Body of pancreas (tissue), 4 donors: ENCODE data around the gene POLR1G. TPM values are rescaled to one million over a fixed set of nuclear protein-coding genes. Genes with fewer than 3 reads are reported as not detected.
A peak's percentile ranks its signal among the peaks of the same experiment; 100 is the strongest.
"Not testable (repeated sequence)": the region's sequence is repeated elsewhere in the genome, so short reads cannot be mapped to it uniquely, and the experiment has no call there.

Experiments
- ATAC-seq: fragments of 150-250 bp; one replicate; pipeline ENCODE4 v1.9.1; 2016
- DNase-seq, 4 donors: peaks; one replicate each; pipeline ENCODE4 v3.0.0-alpha.2; 2019
- H3K27ac ChIP-seq, 4 donors: fragments of 200-600 bp; sonication (generic); 1 replicate in 3 of 4; 2 replicates in 1 of 4; pipeline versions ENCODE4 v1.5.1 to v1.6.1; 2016 to 2019; ENCODE audit warnings: mild to moderate bottlenecking in 1 of 4, mixed read lengths in 1 of 4, moderate library complexity in 1 of 4
- H3K27me3 ChIP-seq, 2 donors: fragments of 200-600 bp; sonication (generic); one replicate each; pipeline ENCODE4 v1.6.0; 2016; ENCODE audit warnings: mild to moderate bottlenecking in 1 of 2
- H3K36me3 ChIP-seq, 2 donors: fragments of 200-600 bp; sonication (generic); replicated peaks in 1 of 2; 2 replicates each; pipeline ENCODE4 v1.5.1; 2016; ENCODE audit warnings: low read depth in 2 of 2; ENCODE audit not compliant: insufficient read depth in 1 of 2
- H3K4me1 ChIP-seq: fragments of 200-600 bp; sonication (generic); one replicate; pipeline ENCODE4 v1.6.0; 2016
- H3K4me3 ChIP-seq, 2 donors: fragments of 200-600 bp; sonication (generic); 1 replicate in 1 of 2; 2 replicates in 1 of 2; pipeline ENCODE4 v1.5.1; 2016 to 2019
- H3K9me3 ChIP-seq, 3 donors: fragments of 200-600 bp; sonication (generic); 1 replicate in 2 of 3; 2 replicates in 1 of 3; pipeline ENCODE4 v1.5.1; 2016
- POLR2A ChIP-seq, 3 donors: fragments of 450-650 bp; IDR thresholded peaks; one replicate each; pipeline ENCODE4 v1.6.1; 2016; ENCODE audit warnings: antibody characterized with exemption in 3 of 3, mild to moderate bottlenecking in 2 of 3
- WGBS, 2 donors: methylation state at CpG; one replicate each; pipeline ENCODE4 v1.1.5; 2017; 5-methylcytosine and 5-hydroxymethylcytosine counted together
- intact Hi-C: fragments of 100-400 bp; cut with DNase I; formaldehyde crosslinking; loops from one replicate; pipeline ENCODE4 v1.15.1; 2023
- total RNA-seq, 2 donors: library from RNA; depleted of rRNA; stranded (reverse); fragments of >200 nt; gene quantifications; one replicate each; pipeline ENCODE4 v1.1.0, GENCODE V29; 2016
- TF ChIP-seq, protein P1 (sequence below), 7 experiments: fragments of 450-650 bp in 4 of 7; fragments of 200-600 bp in 3 of 7; sonication (generic) in 3 of 7; IDR thresholded peaks; one replicate each; pipeline ENCODE4 v1.5.1; 2016 to 2019; ENCODE audit warnings: antibody characterized with exemption in 7 of 7

POLR1G gene
- total RNA-seq, 2 donors from 2014 or later, result 1.8 to 2.0 TPM

DNA sequence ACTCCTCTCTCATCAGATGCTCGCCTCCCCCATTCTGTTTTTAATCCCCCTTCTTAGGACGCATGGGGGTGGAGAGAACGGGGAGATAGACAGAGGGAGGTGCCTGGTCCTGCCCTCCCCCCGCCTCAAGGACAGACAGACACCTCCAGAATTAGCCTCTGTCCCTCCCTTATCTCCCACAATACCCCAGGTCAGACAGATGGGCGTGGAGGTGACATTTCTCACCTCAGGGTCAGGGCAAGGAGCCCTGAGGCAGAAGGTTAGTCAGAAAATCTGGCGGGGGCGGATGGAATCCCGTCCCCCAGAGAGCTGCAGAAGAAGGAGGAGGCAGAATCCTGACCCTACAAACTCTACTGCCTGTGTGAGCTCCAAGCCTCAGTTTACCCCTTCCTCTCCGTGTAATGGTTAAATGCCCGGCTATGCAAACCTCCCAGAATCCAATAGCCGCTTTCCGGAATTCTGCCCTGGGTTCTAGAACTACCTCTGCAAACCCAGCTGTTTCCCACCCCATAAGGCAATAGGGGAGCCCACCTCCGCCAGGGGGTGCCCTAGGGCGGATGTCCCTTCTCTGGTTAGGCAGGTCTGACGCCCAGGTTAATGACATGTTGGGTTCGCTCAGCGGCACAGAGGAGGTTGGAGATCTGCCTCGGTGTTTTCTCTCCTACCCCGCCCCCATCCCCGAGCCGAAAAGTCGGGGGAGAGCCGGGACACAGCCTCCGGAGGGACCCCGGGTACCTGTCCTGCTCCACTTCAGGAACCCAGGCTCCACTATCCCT lies 2.5 kb upstream of the POLR1G start:
- intact Hi-C loops, result no loop called here
- 8 to 20% methylated on average over 11 to 25 of the region's 25 CpGs for WGBS, 2 donors
- Histone ChIP-seq H3K9me3 (no peaks in the 10 kb centered on the region), H3K36me3 (no peaks in the 10 kb centered on the region), H3K4me1 (peaks cover 46% of the 10 kb centered on the region), H3K27me3 (no peaks in the 10 kb centered on the region), H3K27ac (peak overlapping the region; percentile 89 to 99 (median 96)), H3K4me3 (peak overlapping the region; percentile 85 to 92)
- ATAC-seq, result peak; percentile 12
- TF ChIP-seq, protein P1, sequence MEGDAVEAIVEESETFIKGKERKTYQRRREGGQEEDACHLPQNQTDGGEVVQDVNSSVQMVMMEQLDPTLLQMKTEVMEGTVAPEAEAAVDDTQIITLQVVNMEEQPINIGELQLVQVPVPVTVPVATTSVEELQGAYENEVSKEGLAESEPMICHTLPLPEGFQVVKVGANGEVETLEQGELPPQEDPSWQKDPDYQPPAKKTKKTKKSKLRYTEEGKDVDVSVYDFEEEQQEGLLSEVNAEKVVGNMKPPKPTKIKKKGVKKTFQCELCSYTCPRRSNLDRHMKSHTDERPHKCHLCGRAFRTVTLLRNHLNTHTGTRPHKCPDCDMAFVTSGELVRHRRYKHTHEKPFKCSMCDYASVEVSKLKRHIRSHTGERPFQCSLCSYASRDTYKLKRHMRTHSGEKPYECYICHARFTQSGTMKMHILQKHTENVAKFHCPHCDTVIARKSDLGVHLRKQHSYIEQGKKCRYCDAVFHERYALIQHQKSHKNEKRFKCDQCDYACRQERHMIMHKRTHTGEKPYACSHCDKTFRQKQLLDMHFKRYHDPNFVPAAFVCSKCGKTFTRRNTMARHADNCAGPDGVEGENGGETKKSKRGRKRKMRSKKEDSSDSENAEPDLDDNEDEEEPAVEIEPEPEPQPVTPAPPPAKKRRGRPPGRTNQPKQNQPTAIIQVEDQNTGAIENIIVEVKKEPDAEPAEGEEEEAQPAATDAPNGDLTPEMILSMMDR (IDR thresholded peaks at IDR 0.05), result peak; percentile 20 to 67 (median 61)
- TF ChIP-seq POLR2A (IDR thresholded peaks at IDR 0.05), result no peak
- peak; percentile 76 to 84 (median 78) for DNase-seq

- 2 to 4% methylated on average over 11 to 46 of the region's 46 CpGs for WGBS, 2 donors
- TF ChIP-seq, protein P1 (IDR thresholded peaks at IDR 0.05), result no peak
- peak; percentile 71 to 84 (median 78) for TF ChIP-seq POLR2A (IDR thresholded peaks at IDR 0.05)
Measured at GRCh38 chr19:45404557-45405434, 1.6 kb upstream of the POLR1G start, which contains the start of gene PPP1R13L. TSS of gene PPP1R13L (minus strand) at chr19:45405069. CDS start at chr19:45398318, 6,751 bp downstream.

GRCh38 chr19:45405435-45406225 lies 814 bp upstream of the POLR1G start:
- TF ChIP-seq POLR2A (IDR thresholded peaks at IDR 0.05), result peak in 2 of 3 donors; percentile 27 to 45
- TF ChIP-seq, protein P1 (IDR thresholded peaks at IDR 0.05), result peak in 1 of 7 experiments; percentile 1
- DNase-seq (peak; percentile 89 to 93 (median 91)), ATAC-seq (peak; percentile 72)
- Histone ChIP-seq H3K4me3 (peak overlapping the region; percentile 85 to 92), H3K27me3 (no peaks in the 10 kb centered on the region), H3K27ac (peak overlapping the region; percentile 89 to 99 (median 96)), H3K4me1 (peaks cover 45% of the 10 kb centered on the region), H3K36me3 (no peaks in the 10 kb centered on the region), H3K9me3 (no peaks in the 10 kb centered on the region)
- intact Hi-C loops, result no loop called here
- WGBS, 2 donors, result 0 to 1% methylated on average over 18 to 48 of the region's 48 CpGs

More at GRCh38 chr19:45404557-45405434, 1.6 kb upstream of the POLR1G start, which contains the start of gene PPP1R13L:
- Histone ChIP-seq H3K27me3 (no peaks in the 10 kb centered on the region), H3K27ac (peak within 1 kb of the TSS; percentile 89 to 99 (median 96)), H3K4me3 (peak within 1 kb of the TSS; percentile 85 to 92), H3K4me1 (peaks cover 45% of the 10 kb centered on the region), H3K36me3 (no peaks in the 10 kb centered on the region), H3K9me3 (no peaks in the 10 kb centered on the region)
- DNase-seq (peak; percentile 95 to 97 (median 96)), ATAC-seq (peak; percentile 78)
- intact Hi-C loops, result no loop called here

- no peaks in the 10 kb centered on the region for H3K36me3 ChIP-seq
- WGBS, 2 donors, result 0% methylated on average over 10 of the region's 10 CpGs
- H3K27ac ChIP-seq, result no peak overlapping the region
- intact Hi-C loops, result no loop called here
- ATAC-seq (no peak), DNase-seq (no peak)
- TF ChIP-seq, protein P1 (IDR thresholded peaks at IDR 0.05), result no peak
- TF ChIP-seq POLR2A (IDR thresholded peaks at IDR 0.05), result no peak
- no peaks in the 10 kb centered on the region for H3K27me3 ChIP-seq
- H3K4me1 ChIP-seq, result peaks cover 43% of the 10 kb centered on the region
- peak overlapping the region; percentile 85 to 92 for H3K4me3 ChIP-seq
- H3K9me3 ChIP-seq, result no peaks in the 10 kb centered on the region
Measured at GRCh38 chr19:45407091-45407375, 589 bp downstream of the POLR1G start.

DNA sequence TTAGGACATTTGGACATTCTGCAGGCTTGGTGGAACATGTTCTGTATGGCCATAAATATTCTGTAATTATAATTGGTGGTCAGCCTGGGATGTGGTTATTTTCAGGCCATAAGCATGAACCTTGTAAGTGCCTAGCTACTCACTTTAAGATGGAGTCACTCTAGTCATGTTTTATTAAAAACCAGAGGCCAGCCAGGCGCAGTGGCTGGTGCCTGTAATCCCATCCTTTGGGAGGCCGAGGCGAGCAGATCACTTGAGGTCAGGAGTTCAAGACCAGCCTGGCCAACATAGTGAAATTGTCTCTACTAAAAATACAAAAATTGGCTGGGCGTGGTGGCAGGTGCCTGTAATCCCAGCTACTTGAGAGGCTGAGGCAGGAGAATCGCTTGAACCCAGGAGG lies 1.1 kb downstream of the POLR1G start:
- H3K36me3 ChIP-seq, H3K4me3 ChIP-seq, H3K9me3 ChIP-seq, ATAC-seq, DNase-seq, intact Hi-C loops, H3K27ac ChIP-seq, H3K27me3 ChIP-seq: not testable (repeated sequence)
- WGBS, 2 donors, result 75 to 79% methylated on average over 5 of the region's 5 CpGs
- peaks cover 38% of the 10 kb centered on the region for H3K4me1 ChIP-seq
